Muscle of back (tissue), 11 donors: ENCODE results near the gene FLT3LG. TPM values are rescaled to one million over a fixed set of nuclear protein-coding genes. Genes with fewer than 3 reads are reported as not detected.

ENCODE experiments used
- DNase-seq, 3 donors: peaks; one replicate each; pipeline versions ENCODE4 v3.0.0 to v3.0.0-alpha.2; 2013
- polyA plus RNA-seq, 10 donors: library from polyadenylated mRNA; unstranded; fragments of 120-200 nt; gene quantifications; one replicate each; pipeline ENCODE4 v1.2.1, GENCODE V29; 2013; ENCODE audit not compliant: insufficient read length in 10 of 10

Gene FLT3LG
- polyA plus RNA-seq, 10 donors: 2.2 to 8.1 (median 3.4) TPM

DNA sequence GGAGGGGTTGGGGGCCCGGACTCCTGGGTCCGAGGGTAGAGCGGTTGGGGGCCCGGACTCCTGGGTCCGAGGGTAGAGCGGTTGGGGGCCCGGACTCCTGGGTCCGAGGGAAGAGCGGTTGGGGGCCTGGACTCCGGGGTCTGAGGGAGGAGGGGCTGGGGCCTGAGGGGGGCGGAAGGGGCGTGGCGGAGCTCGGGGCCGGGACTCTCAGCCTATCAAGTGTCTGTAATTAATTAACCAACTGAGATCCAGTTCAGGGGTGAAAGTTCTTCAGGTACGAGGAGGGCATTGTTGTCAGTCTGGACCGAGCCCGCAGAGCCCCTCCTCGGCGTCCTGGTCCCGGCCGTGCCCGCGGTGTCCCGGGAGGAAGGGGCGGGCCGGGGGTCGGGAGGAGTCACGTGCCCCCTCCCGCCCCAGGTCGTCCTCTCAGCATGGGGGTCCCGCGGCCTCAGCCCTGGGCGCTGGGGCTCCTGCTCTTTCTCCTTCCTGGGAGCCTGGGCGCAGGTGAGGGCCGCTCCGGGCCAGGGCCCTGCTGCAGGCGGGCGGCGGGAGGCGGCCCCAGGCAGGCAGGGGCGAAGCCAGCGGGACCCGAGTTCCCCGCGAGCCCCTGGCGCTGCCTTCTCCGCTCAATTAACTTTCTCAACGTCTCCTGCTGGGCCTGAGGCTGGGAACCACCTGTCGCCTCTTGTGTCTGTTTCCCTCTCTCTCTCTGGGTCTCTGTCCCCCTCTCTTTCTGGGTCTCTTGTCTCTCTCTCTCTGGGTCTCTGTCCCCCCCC is 39.1 kb downstream of the FLT3LG start:
- peak in 2 of 3 donors; percentile 79 to 92 for DNase-seq

DNA sequence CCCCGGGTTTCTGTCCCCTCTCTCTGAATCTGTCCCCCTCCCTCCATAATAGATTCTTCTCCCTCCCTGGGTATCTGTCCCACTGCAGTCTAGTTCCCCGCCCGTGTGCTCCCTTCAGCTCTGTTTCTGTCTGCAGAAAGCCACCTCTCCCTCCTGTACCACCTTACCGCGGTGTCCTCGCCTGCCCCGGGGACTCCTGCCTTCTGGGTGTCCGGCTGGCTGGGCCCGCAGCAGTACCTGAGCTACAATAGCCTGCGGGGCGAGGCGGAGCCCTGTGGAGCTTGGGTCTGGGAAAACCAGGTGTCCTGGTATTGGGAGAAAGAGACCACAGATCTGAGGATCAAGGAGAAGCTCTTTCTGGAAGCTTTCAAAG is 39.7 kb downstream of the FLT3LG start:
- DNase-seq: no peak

DNA sequence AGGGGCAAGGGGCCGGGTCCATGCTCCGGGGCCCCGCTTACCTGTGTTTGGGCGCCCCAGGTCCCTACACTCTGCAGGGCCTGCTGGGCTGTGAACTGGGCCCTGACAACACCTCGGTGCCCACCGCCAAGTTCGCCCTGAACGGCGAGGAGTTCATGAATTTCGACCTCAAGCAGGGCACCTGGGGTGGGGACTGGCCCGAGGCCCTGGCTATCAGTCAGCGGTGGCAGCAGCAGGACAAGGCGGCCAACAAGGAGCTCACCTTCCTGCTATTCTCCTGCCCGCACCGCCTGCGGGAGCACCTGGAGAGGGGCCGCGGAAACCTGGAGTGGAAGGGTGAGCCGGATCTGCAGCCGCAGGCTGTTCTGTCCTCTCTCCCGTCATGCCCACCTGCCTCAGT is 40.1 kb downstream of the FLT3LG start:
- DNase-seq: no peak

DNA sequence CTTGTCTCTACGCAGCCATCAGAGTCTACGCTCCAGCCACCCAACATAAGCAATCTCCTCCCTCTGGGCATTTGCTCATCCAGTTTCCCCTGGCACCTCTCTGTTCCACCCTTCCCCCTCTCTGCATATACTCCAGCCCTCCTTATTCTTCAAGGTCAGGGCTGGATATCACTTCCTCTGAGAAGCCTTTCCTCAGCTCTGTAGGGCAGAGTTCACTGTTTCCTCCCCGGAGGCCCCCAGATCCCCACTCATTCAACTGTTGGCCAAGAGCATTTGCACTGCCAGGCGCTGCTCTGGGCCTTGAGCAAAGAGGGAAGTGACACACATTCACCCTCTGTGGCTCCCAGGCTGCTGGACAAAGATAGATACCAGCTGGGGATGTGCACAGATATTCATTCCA is 41.8 kb downstream of the FLT3LG start:
- peak in 1 of 3 donors; percentile 59 for DNase-seq

GRCh38 chr19:49518033-49518432 is 44.0 kb downstream of the FLT3LG start:
- no peak for DNase-seq

DNA sequence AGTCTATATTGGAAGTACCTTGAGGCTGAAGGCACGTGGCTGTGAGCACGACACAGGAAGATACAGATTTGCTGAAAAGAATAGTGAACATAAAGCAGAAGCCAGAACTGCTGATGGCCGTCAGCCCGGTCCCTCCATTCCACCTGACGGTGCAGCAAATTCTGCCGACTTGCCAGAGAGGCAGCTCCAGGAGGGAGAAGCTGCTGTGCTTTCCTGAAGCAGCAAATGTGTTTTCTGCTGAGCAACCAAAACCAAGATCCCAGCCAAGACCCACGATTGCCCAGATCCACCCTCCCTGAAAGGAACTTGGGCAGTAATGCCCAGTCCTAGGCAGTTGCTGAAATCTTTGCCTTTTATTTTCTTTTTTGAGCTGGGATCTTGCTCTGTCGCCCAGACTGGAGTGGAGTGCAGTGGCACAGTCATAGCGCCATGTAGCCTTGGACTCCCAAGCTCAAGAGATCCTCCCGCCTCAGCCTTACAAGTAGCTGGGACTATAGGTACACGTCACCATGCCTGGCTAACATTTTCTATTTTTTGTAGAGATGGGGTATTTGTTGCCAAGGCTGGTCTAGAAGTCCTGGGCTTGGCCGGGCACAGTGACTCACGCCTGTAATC is 46.8 kb downstream of the FLT3LG start:
- no peak for DNase-seq

GRCh38 chr19:49524812-49525455 is 50.9 kb downstream of the FLT3LG start:
- DNase-seq: no peak

DNA sequence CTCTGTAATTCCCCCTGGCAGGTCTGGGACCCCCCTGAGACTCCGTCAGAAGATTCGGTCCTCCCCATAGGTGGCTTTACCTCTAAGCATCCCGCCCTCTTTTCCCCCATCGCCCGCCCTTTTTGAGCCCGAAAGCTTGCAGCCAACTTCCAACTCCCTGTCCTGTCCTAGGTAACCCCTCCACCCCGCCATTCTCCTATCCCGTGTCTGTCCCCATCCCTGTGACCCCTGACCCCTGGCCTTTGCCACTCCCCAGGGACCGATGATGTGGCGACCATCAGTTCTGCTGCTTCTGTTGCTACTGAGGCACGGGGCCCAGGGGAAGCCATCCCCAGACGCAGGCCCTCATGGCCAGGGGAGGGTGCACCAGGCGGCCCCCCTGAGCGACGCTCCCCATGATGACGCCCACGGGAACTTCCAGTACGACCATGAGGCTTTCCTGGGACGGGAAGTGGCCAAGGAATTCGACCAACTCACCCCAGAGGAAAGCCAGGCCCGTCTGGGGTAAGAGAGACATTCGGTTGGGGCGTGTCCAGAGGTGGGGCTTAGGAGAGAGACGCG is 54.3 kb downstream of the FLT3LG start:
- DNase-seq: peak in 2 of 3 donors; percentile 33 to 52

- no peak for DNase-seq
Observed at GRCh38 chr19:49530708-49531107, 56.7 kb downstream of the FLT3LG start.

GRCh38 chr19:49533551-49534488 is 59.8 kb downstream of the FLT3LG start:
- DNase-seq: peak; percentile 55 to 93 (median 69)

- no peak for DNase-seq
Observed at GRCh38 chr19:49534632-49535385, 60.8 kb downstream of the FLT3LG start.

Other genes starting within 250 kb of the FLT3LG start
- 1 to 10 TPM in 7 of 10 donors, under 1 TPM in 3; 0.68 to 2.7 (median 2.0) TPM for gene SLC6A16, start 149.0 kb upstream of the FLT3LG start, polyA plus RNA-seq
- gene CD37, start 138.8 kb upstream of the FLT3LG start, polyA plus RNA-seq: 10 to 100 TPM; 13.5 to 37.3 (median 21.0) TPM
- 10 to 100 TPM; 42.6 to 80.6 (median 64.0) TPM for gene TEAD2, start 111.8 kb upstream of the FLT3LG start, polyA plus RNA-seq
- gene DKKL1, start 110.3 kb upstream of the FLT3LG start, polyA plus RNA-seq: 1 to 10 TPM; 1.3 to 2.7 (median 1.8) TPM
- gene KASH5, start 86.0 kb upstream of the FLT3LG start, polyA plus RNA-seq: under 1 TPM in 4 of 10 donors, not detected in 6; 0.05 to 0.50 (median 0.19) TPM
- gene PTH2, start 50.8 kb upstream of the FLT3LG start, polyA plus RNA-seq: not detected
- not detected for gene GFY, start 48.8 kb upstream of the FLT3LG start, polyA plus RNA-seq
- gene SLC17A7, start 32.7 kb upstream of the FLT3LG start, polyA plus RNA-seq: 1 to 10 TPM in 6 of 10 donors, under 1 TPM in 4; 0.45 to 2.0 (median 1.1) TPM
- gene PIH1D1, start 22.4 kb upstream of the FLT3LG start, polyA plus RNA-seq: 10 to 100 TPM; 34.6 to 51.9 (median 37.9) TPM
- gene ALDH16A1, start 21.0 kb upstream of the FLT3LG start, polyA plus RNA-seq: 10 to 100 TPM in 7 of 10 donors, 1 to 10 TPM in 3; 6.0 to 17.8 (median 10.6) TPM
- 1,000 to 10,000 TPM; 3,542 to 5,037 (median 4,448) TPM for gene RPL13A, start 13.4 kb downstream of the FLT3LG start, polyA plus RNA-seq
- 1,000 to 10,000 TPM; 2,415 to 3,967 (median 3,509) TPM for gene RPS11, start 22.2 kb downstream of the FLT3LG start, polyA plus RNA-seq
- gene FCGRT, start 38.4 kb downstream of the FLT3LG start, polyA plus RNA-seq: 100 to 1,000 TPM; 144 to 218 (median 175) TPM
- 10 to 100 TPM; 37.0 to 96.6 (median 55.4) TPM for gene RCN3, start 53.8 kb downstream of the FLT3LG start, polyA plus RNA-seq
- 10 to 100 TPM; 42.8 to 73.0 (median 54.0) TPM for gene NOSIP, start 106.3 kb downstream of the FLT3LG start, polyA plus RNA-seq
- under 1 TPM; 0.22 to 0.81 (median 0.57) TPM for gene PRRG2, start 107.1 kb downstream of the FLT3LG start, polyA plus RNA-seq
- 10 to 100 TPM; 12.2 to 20.5 (median 16.1) TPM for gene PRR12, start 117.0 kb downstream of the FLT3LG start, polyA plus RNA-seq
- gene RRAS, start 165.9 kb downstream of the FLT3LG start, polyA plus RNA-seq: 10 to 100 TPM; 24.2 to 35.5 (median 30.9) TPM
- 10 to 100 TPM; 19.3 to 32.8 (median 25.3) TPM for gene SCAF1, start 168.0 kb downstream of the FLT3LG start, polyA plus RNA-seq
- 10 to 100 TPM; 25.2 to 44.4 (median 33.7) TPM for gene IRF3, start 191.6 kb downstream of the FLT3LG start, polyA plus RNA-seq
- 10 to 100 TPM; 21.3 to 32.7 (median 25.3) TPM for gene BCL2L12, start 191.7 kb downstream of the FLT3LG start, polyA plus RNA-seq
- 100 to 1,000 TPM; 169 to 194 (median 184) TPM for gene PRMT1, start 203.1 kb downstream of the FLT3LG start, polyA plus RNA-seq
- gene ADM5, start 215.4 kb downstream of the FLT3LG start, polyA plus RNA-seq: 1 to 10 TPM in 4 of 10 donors, under 1 TPM in 6; 0.47 to 1.4 (median 0.93) TPM
- 10 to 100 TPM in 3 of 10 donors, 1 to 10 TPM in 7; 7.0 to 21.4 (median 9.7) TPM for gene CPT1C, start 216.9 kb downstream of the FLT3LG start, polyA plus RNA-seq